NCI-H2196 treated with DMSO at 0.1 percent for 48 hours (cell line): ENCODE data around the gene CILP2.

ENCODE experiments used
- DNase-seq: peaks from one replicate; lab custom pipeline; 2025; ENCODE audit not compliant: unreplicated experiment; lab: John Stamatoyannopoulos, UW

The CILP2 gene

GRCh38 chr19:19528721-19529490 lies 9.2 kb upstream of the CILP2 start, which contains the start of gene YJEFN3:
YJEFN3 (plus strand) TSS chr19:19528911; CDS start chr19:19528933, 22 bp downstream.
- no peak for DNase-seq

- DNase-seq, result no peak
These were observed 8.2 kb upstream of the CILP2 start for GRCh38 chr19:19529783-19530422.

GRCh38 chr19:19530423-19530804 lies 7.7 kb upstream of the CILP2 start:
- DNase-seq, result no peak

GRCh38 chr19:19530889-19531288 lies 7.2 kb upstream of the CILP2 start:
- no peak for DNase-seq

- peak; percentile 16 for DNase-seq
These were observed 5.9 kb upstream of the CILP2 start for GRCh38 chr19:19531951-19532805.

GRCh38 chr19:19532806-19533701 lies 5.0 kb upstream of the CILP2 start:
- DNase-seq, result no peak

- no peak for DNase-seq
These were observed 4.2 kb upstream of the CILP2 start for GRCh38 chr19:19533841-19534240.

- no peak for DNase-seq
These were observed 3.4 kb upstream of the CILP2 start for GRCh38 chr19:19534556-19535265.

GRCh38 chr19:19535311-19536191 lies 2.5 kb upstream of the CILP2 start:
- no peak for DNase-seq

GRCh38 chr19:19537075-19538048 lies 703 bp upstream of the CILP2 start:
- no peak for DNase-seq

- no peak for DNase-seq
These were observed 711 bp downstream of the CILP2 start for GRCh38 chr19:19538785-19539166.

GRCh38 chr19:19539698-19540063 lies 1.6 kb downstream of the CILP2 start:
- no peak for DNase-seq

GRCh38 chr19:19540064-19540714 lies 2.1 kb downstream of the CILP2 start:
- DNase-seq, result no peak

- DNase-seq, result no peak
These were observed 2.9 kb downstream of the CILP2 start for GRCh38 chr19:19540715-19541515.

- no peak for DNase-seq
These were observed 3.6 kb downstream of the CILP2 start for GRCh38 chr19:19541616-19542015.

- no peak for DNase-seq
These were observed 4.4 kb downstream of the CILP2 start for GRCh38 chr19:19542507-19542906.

- DNase-seq, result no peak
These were observed 5.0 kb downstream of the CILP2 start for GRCh38 chr19:19543101-19543500.
